ENCODE measurements around the gene BCL2A1.

- TF ChIP-seq CTCF (IDR thresholded peaks at IDR 0.05) (no peak), POLR2AphosphoS5 (IDR thresholded peaks at IDR 0.05; ENCODE audit: insufficient read depth in 1 of 2, low read depth in 1 of 2) (no peak)
These were observed 41.2 kb upstream of the BCL2A1 start for GRCh38 chr15:80012060-80012726.

Data from vagina (tissue), 2 donors.